Keratinocyte (primary cell): ENCODE data around the gene UQCC2.

Experiments
- CTCF ChIP-seq, 3 experiments: IDR thresholded peaks in 1 of 3; conservative IDR thresholded peaks in 1 of 3; optimal IDR thresholded peaks in 1 of 3; 2 replicates in 2 of 3; 3 replicates in 1 of 3; pipeline versions ENCODE3 to v1.5.1; 2011; ENCODE audit warnings: low read length in 3 of 3, mild to moderate bottlenecking in 3 of 3, moderate library complexity in 2 of 3, control low read depth in 1 of 3, inconsistent platforms in 1 of 3; ENCODE audit not compliant: insufficient read depth in 2 of 3; ENCODE audit errors: extremely low read depth in 1 of 3
- EZH2 ChIP-seq: IDR thresholded peaks from one replicate; pipeline ENCODE4 v1.6.1; 2012; ENCODE audit warnings: inconsistent platforms, mild to moderate bottlenecking, low read length, moderate library complexity

DNA sequence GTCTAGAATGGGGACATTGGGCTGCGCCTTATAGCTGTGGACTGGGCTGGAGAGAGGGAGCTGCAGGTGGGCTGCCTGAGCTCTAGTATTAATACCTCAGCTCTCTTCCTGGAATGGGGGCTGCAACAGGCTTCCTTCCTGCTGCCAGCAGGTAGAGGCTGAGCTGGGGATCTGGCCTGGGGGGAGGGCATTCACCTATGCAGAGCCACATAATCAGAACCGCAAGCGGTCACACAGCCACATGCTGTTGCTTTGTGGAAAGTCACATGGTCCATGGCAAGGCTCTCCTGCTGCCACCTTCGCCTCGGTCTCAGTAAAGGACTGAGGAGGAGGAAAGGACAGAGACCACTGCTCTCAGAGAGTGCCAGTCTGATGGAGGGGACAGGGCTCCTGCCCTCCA is 54.7 kb downstream of the UQCC2 start:
- no peak for TF ChIP-seq CTCF (optimal IDR thresholded peaks at IDR 0.05 in 1 of 3, IDR thresholded peaks at IDR 0.05 in 1 of 3, conservative IDR thresholded peaks at IDR 0.05 in 1 of 3; ENCODE audit: extremely low read depth in 1 of 3, insufficient read depth in 2 of 3, low read length in 3 of 3)
- no peak for TF ChIP-seq EZH2
